Duodenal mucosa (tissue), 2 donors: Measurements from ENCODE around the gene RHBDL1.

Experiments used
- H3K27ac ChIP-seq: one replicate; pipeline ENCODE4 v1.7.0; 2013; ENCODE audit warnings: low read depth, low read length
- H3K27me3 ChIP-seq, 2 donors: one replicate each; pipeline ENCODE4 v1.7.0; 2013; ENCODE audit warnings: low read length in 2 of 2, control low read depth in 1 of 2; ENCODE audit not compliant: insufficient read depth in 2 of 2, control insufficient read depth in 1 of 2
- H3K36me3 ChIP-seq, 2 donors: one replicate each; pipeline ENCODE4 v1.7.0; 2013; ENCODE audit warnings: low read length in 2 of 2, control low read depth in 1 of 2; ENCODE audit not compliant: insufficient read depth in 2 of 2, control insufficient read depth in 1 of 2
- H3K4me1 ChIP-seq, 2 donors: one replicate each; pipeline ENCODE4 v1.7.0; 2013; ENCODE audit warnings: low read length in 2 of 2, control low read depth in 1 of 2; ENCODE audit not compliant: insufficient read depth in 2 of 2, control insufficient read depth in 1 of 2
- H3K4me3 ChIP-seq, 2 donors: one replicate each; pipeline ENCODE4 v1.7.0; 2013; ENCODE audit warnings: low read length in 2 of 2, low read depth in 1 of 2
- H3K9ac ChIP-seq, 2 donors: one replicate each; pipeline ENCODE4 v1.7.0; 2013; ENCODE audit warnings: low read length in 2 of 2, low read depth in 1 of 2
- H3K9me3 ChIP-seq, 2 donors: one replicate each; pipeline ENCODE4 v1.7.0; 2013; ENCODE audit warnings: low read length in 2 of 2, control low read depth in 1 of 2; ENCODE audit not compliant: control insufficient read depth in 1 of 2

Gene RHBDL1

DNA sequence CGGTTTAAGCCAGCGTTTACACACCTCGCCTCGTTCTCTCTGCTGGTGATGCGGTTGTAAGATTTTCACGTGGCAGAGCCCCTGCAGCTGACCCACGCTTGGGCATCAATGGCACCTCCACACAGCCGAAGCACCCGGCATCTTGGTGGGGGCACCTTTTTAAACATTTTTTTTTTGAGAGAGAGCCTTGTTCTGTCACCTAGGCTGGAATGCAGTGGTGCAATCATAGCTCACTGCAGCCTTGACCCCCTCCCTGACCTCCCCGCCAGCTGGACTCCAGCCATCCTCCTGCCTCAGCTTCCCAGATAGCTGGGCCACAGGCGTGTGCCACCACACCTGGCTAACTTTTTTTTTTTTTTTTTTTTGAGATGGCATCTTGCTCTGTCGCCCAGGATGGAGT is 21.4 kb upstream of the RHBDL1 start:
- Histone ChIP-seq H3K9ac (no peak overlapping the region), H3K36me3 (peaks cover 0 to 15% of the 10 kb centered on the region in 2 donors), H3K4me1 (peaks cover 10 to 12% of the 10 kb centered on the region in 2 donors), H3K27ac (no peak overlapping the region), H3K4me3 (no peak overlapping the region), H3K27me3 (no peaks in the 10 kb centered on the region), H3K9me3 (no peaks in the 10 kb centered on the region)

DNA sequence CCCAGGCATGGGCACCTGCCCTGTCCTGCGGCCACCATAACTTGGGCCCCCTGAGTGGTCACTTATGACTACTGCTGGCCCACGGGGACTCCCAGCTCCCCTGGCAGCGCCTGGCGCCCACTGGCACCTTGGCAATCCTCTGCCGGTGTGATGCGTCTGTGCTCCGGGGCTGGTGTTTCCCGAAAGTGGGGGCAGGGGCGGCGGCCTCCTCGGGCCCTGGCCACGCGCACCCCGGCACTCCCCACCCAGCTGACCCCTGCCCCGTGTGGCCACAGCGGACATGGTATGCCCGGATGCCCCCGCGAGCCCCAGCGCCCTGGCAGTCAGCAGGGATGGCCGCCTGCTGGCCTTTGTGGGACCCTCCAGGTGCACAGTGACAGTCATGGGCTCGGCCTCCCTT is 18.0 kb upstream of the RHBDL1 start:
- Histone ChIP-seq H3K4me1 (peaks cover 3 to 13% of the 10 kb centered on the region in 2 donors), H3K36me3 (peaks cover 0 to 16% of the 10 kb centered on the region in 2 donors), H3K27me3 (no peaks in the 10 kb centered on the region)

DNA sequence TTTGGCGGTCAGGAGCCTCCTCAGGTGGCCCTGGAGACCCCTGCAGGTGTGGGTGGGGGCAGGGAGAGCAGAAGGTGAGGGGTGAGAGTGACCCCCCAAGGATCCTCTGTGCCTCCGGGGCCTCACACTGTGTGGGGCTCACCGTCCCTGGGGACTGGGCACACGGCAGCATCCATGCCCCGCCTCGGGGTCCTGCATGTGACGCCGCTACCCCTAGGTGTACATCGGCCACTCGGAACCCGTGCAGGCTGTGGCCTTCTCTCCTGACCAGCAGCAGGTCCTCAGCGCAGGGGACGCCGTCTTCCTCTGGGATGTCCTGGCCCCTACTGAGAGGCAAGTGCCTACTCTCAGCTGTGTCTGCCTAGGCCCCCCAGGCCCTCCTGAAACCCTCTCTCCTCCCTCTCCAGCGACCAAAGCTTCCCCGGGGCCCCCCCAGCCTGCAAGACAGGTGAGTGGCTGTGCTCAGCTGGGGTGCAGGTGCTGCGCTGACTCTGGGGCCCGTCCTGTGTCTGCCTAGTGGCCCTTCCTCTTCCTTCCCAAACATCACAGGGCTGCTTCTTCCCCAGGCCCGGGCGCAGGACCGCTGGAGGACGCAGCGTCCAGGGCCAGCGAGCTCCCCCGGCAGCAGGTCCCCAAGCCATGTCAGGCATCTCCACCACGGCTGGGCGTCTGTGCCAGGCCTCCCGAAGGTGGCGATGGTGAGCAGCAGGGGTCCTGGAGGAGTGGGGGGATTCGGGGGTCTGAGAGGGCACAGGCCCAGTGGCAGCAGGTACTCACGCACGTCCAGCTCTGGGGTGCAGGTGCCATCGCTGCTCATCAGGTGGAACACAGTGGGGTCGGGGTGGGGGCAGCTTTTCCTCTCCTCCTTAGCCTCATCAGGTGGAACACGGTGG is 16.5 kb upstream of the RHBDL1 start:
- H3K27me3 ChIP-seq, result no peaks in the 10 kb centered on the region
- H3K9me3 ChIP-seq, result no peaks in the 10 kb centered on the region
- no peak overlapping the region for H3K4me3 ChIP-seq
- H3K9ac ChIP-seq, result no peak overlapping the region
- H3K36me3 ChIP-seq, result peaks cover 0 to 16% of the 10 kb centered on the region in 2 donors
- no peak overlapping the region for H3K27ac ChIP-seq
- H3K4me1 ChIP-seq, result peaks cover 3 to 13% of the 10 kb centered on the region in 2 donors

More for the DNA sequence above, 18.0 kb upstream of the RHBDL1 start:
- H3K27ac ChIP-seq, result no peak overlapping the region
- H3K4me3 ChIP-seq, result no peak overlapping the region
- H3K9ac ChIP-seq, result no peak overlapping the region
- H3K9me3 ChIP-seq, result no peaks in the 10 kb centered on the region

DNA sequence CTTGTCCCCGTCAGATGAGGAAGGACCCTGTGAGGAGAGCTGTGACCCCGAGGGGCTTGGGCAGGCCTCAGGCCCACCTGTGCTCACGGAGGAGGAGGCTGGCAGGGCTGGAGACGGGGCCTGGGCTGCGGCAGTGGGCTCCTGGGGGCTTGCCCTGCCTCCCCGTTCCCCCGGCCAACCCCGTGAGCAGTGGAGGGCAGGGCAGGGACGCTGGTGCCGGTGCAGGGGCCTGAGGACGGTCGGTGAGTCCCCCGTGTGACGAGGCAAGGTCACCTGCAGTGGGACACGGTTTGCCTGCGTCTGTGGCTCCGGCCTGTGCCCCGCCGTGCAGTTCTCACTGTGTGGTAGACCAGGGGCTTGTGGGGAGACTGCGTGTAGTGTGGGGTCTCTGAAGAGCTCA is 15.9 kb upstream of the RHBDL1 start:
- H3K4me3 ChIP-seq, result no peak overlapping the region
- no peak overlapping the region for H3K9ac ChIP-seq
- H3K27ac ChIP-seq, result no peak overlapping the region
- H3K36me3 ChIP-seq, result peaks cover 0 to 16% of the 10 kb centered on the region in 2 donors
- H3K9me3 ChIP-seq, result no peaks in the 10 kb centered on the region
- H3K27me3 ChIP-seq, result no peaks in the 10 kb centered on the region
- peaks cover 3 to 13% of the 10 kb centered on the region in 2 donors for H3K4me1 ChIP-seq

DNA sequence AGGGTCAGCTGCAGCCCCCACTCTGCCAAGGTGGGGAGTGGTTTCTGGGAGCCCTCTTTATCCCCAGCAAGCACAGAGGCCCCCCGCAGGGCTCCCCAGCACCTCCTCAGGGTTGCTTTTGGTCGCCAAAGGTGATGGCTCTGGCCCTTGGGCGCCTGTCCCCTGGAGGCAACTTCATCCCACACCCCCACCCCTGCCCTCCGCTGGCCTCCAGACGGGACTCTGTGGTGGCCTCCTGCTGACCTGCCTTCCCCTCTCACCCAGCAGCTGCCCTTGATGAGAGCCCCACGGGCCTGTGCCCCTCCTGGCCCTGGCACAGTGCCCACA is 15.4 kb upstream of the RHBDL1 start:
- Histone ChIP-seq H3K9ac (peak overlapping the region; percentile 18 to 25), H3K4me3 (no peak overlapping the region), H3K4me1 (peaks cover 3 to 13% of the 10 kb centered on the region in 2 donors), H3K27me3 (no peaks in the 10 kb centered on the region), H3K36me3 (peaks cover 0 to 16% of the 10 kb centered on the region in 2 donors), H3K27ac (no peak overlapping the region), H3K9me3 (no peaks in the 10 kb centered on the region)

DNA sequence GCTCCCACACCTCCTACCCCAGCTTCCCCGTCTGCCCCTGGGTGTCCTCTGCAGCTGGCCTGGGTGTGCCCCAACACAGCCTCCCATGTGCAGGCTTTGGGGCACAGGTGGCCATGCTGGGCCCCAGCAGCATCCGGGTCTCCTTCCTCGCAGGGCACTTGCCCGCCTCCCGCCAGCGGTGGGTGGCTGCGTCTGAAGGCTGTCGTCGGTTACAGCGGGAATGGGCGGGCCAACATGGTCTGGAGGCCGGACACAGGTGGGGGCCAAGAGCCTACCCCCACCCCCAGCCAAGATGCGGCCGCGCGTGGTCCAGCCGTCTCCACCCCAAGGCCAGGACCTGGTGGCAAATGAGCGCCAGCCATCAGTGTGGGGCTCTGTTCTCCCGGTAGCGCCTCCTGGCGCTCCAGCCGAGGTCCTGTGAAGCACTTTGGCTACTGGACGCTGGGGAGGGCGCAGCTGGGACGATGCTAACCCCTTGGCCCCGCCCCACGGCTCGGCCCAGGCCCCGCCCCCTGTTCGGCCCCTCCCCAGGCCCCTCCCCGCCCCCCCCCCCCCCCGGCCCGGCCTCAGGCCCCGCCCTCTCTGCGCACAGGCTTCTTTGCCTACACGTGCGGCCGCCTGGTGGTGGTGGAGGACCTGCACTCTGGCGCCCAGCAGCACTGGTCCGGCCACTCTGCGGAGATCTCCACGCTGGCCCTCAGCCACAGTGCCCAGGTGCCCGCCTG is 14.8 kb upstream of the RHBDL1 start:
- Histone ChIP-seq H3K36me3 (peaks cover 0 to 13% of the 10 kb centered on the region in 2 donors), H3K9ac (peak overlapping the region; percentile 18 to 25), H3K27me3 (no peaks in the 10 kb centered on the region), H3K4me1 (peaks cover 3 to 13% of the 10 kb centered on the region in 2 donors), H3K27ac (no peak overlapping the region), H3K9me3 (no peaks in the 10 kb centered on the region), H3K4me3 (no peak overlapping the region)

DNA sequence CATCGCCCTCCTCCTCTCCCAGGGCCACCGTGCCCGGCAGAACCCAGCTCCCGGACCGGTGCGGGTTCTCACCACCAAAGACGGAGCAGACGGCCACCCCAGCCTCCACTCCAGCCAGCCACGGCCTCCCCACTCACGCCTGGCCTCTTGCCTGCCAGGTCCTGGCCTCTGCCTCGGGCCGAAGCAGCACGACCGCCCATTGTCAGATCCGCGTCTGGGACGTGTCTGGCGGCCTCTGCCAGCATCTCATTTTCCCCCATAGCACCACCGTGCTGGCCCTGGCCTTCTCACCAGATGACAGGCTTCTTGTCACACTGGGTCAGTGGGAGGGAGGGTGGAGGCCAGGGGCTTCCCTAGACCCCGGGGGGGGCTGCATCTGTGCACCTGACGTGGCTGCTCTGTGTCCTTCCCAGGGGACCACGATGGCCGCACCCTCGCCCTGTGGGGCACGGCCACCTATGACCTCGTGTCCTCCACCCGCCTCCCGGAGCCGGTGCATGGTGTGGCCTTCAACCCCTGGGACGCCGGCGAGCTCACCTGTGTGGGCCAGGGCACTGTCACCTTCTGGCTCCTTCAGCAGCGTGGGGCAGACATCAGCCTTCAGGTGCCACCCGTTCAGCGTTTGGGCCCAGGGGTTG is 14.2 kb upstream of the RHBDL1 start:
- Histone ChIP-seq H3K27ac (no peak overlapping the region), H3K4me1 (peaks cover 3 to 13% of the 10 kb centered on the region in 2 donors), H3K9ac (no peak overlapping the region), H3K27me3 (no peaks in the 10 kb centered on the region), H3K36me3 (peaks cover 0 to 12% of the 10 kb centered on the region in 2 donors), H3K9me3 (no peaks in the 10 kb centered on the region), H3K4me3 (no peak overlapping the region)

DNA sequence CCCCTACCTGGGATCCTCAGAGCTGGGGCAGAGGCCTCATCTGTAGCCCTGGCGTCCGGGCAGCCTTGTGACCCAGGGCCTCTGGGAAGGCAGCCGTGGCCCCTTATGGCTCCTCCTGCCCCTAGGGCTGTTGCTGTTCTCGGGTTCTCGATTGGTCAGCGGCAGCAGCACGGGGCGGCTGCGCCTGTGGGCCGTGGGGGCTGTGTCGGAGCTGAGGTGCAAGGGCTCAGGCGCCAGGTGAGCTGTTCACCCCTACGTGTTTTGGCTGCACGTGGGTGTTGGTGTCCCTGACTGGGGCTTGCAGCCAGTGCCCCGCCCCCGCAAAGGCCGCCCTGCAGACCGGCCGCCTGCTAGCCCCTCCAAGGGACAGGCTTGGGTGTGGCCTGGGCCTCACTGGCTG is 13.4 kb upstream of the RHBDL1 start:
- Histone ChIP-seq H3K27ac (no peak overlapping the region), H3K4me3 (no peak overlapping the region), H3K4me1 (peaks cover 3 to 13% of the 10 kb centered on the region in 2 donors)

DNA sequence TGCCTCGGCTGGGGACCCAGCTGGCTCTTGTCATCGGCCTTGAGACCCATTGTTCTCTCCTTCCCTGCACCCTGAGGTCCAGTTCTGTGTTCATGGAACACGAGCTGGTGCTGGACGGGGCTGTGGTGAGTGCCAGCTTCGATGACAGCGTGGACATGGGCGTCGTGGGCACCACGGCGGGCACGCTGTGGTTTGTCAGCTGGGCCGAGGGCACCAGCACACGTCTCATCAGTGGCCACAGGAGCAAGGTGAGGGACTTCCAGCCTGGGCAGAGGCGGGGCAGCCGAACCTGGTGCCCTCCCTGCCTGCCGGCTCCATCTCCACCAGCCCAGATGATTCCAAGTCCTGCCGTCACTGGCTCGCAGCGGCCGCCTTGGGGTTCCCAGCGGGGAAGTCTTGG is 12.9 kb upstream of the RHBDL1 start:
- Histone ChIP-seq H3K9ac (no peak overlapping the region), H3K27ac (no peak overlapping the region), H3K27me3 (no peaks in the 10 kb centered on the region), H3K4me3 (no peak overlapping the region), H3K4me1 (peaks cover 6 to 17% of the 10 kb centered on the region in 2 donors), H3K9me3 (no peaks in the 10 kb centered on the region), H3K36me3 (peaks cover 0 to 12% of the 10 kb centered on the region in 2 donors)

More for the DNA sequence above, 13.4 kb upstream of the RHBDL1 start:
- no peak overlapping the region for H3K9ac ChIP-seq
- no peaks in the 10 kb centered on the region for H3K9me3 ChIP-seq
- no peaks in the 10 kb centered on the region for H3K27me3 ChIP-seq
- peaks cover 0 to 12% of the 10 kb centered on the region in 2 donors for H3K36me3 ChIP-seq

DNA sequence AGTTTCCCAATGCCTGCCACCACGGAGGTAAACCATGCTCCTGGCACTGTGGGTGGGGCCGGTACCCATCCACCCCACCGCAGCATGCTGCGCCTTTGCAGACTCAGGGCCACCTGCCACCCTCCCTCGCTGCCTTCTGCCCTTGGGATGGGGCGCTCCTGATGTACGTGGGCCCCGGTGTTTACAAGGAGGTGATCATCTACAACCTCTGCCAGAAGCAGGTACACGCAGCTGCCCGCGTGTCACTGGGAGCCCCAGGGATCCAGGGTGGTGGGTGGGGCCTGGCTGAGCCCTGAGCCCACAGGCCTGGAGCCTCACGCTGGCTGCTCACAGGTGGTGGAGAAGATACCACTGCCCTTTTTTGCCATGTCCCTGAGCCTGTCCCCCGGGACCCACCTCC is 8.9 kb upstream of the RHBDL1 start:
- Histone ChIP-seq H3K9ac (no peak overlapping the region), H3K27ac (no peak overlapping the region)

More for the DNA sequence above, 8.9 kb upstream of the RHBDL1 start:
- Histone ChIP-seq H3K27me3 (no peaks in the 10 kb centered on the region), H3K9me3 (no peaks in the 10 kb centered on the region), H3K4me1 (peaks cover 14 to 16% of the 10 kb centered on the region in 2 donors), H3K36me3 (peaks cover 13 to 24% of the 10 kb centered on the region in 2 donors), H3K4me3 (no peak overlapping the region)
